HepG2 (cell line): ENCODE measurements around the gene ELP5. TPM values are rescaled to one million over a fixed set of nuclear protein-coding genes. Genes with fewer than 3 reads are reported as not detected.

Experiments
- ATAC-seq: fragments of 200-7000 bp; cut with Tn5 transposase; 3 replicates; pipeline ENCODE4 v1.9.1; 2020; ENCODE audit warnings: mild to moderate bottlenecking, moderate library complexity
- BruUV-seq: library from RNA; stranded (reverse); fragments of 400-500 nt; replicated peaks from 2 replicates; lab custom pipeline; 2021; lab: Mats Ljungman, UMichigan
- CTCF ChIA-PET: fragments of 300-600 bp; formaldehyde crosslinking; extraction: SDS; loops from one replicate; lab custom pipeline; 2021; ENCODE audit warnings: low total read pairs, inconsistent platforms, low intra/inter-chr PET ratio; lab: Yijun Ruan, JAX
- POLR2A ChIA-PET: fragments of 350-600 bp; sonication (Branson Sonifier 250); formaldehyde crosslinking; loops from one replicate; lab custom pipeline; 2020; ENCODE audit warnings: antibody characterized with exemption, inconsistent platforms; lab: Yijun Ruan, JAX
- DNase-seq: peaks from one replicate; pipeline ENCODE4 v3.0.0-alpha.2; 2015; ENCODE audit warnings: low spot score
- FAIRE-seq: peaks from 3 replicates; lab custom pipeline; 2011; peaks lifted over from hg19 to GRCh38; lab: Jason Lieb, UNC
- H2AFZ ChIP-seq: one replicate; pipeline ENCODE4 v1.6.1; 2011; ENCODE audit warnings: low read length, inconsistent platforms
- H3K27ac ChIP-seq: fragments of 300-600 bp; 3 replicates; pipeline ENCODE4 v1.8.0; 2011; ENCODE audit warnings: mixed run types, mild to moderate bottlenecking, mixed read lengths, low read length, inconsistent platforms; ENCODE audit not compliant: insufficient read depth; ENCODE audit errors: extremely low read length
- H3K27me3 ChIP-seq, 2 experiments: fragments of 200-600 bp in 1 of 2; 2 replicates in 1 of 2; 3 replicates in 1 of 2; pipeline versions ENCODE4 v1.6.0 to v1.8.0; 2011; ENCODE audit warnings: low read length in 2 of 2, mild to moderate bottlenecking in 2 of 2, moderate library complexity in 2 of 2, inconsistent platforms in 1 of 2; ENCODE audit not compliant: insufficient read depth in 2 of 2, control insufficient read depth in 1 of 2
- H3K36me3 ChIP-seq, 2 experiments: fragments of 200-600 bp in 1 of 2; replicated peaks in 1 of 2; 2 replicates in 1 of 2; 3 replicates in 1 of 2; pipeline versions ENCODE4 v1.5.1 to v1.8.0; 2011; ENCODE audit warnings: low read length in 2 of 2, inconsistent platforms in 1 of 2; ENCODE audit not compliant: insufficient read depth in 2 of 2, control insufficient read depth in 1 of 2
- H3K4me1 ChIP-seq: 2 replicates; pipeline ENCODE4 v1.5.1; 2012; ENCODE audit warnings: low read length, inconsistent platforms; ENCODE audit not compliant: insufficient read depth
- H3K4me2 ChIP-seq: 2 replicates; pipeline ENCODE4 v1.6.0; 2011; ENCODE audit warnings: low read depth, low read length, inconsistent platforms
- H3K4me3 ChIP-seq, 3 experiments: fragments of 200-600 bp in 1 of 3; sonication (generic), shearing (Covaris generic) in 1 of 3; replicated peaks in 1 of 3; 2 replicates each; pipeline ENCODE4 v1.5.1; 2011 to 2016; ENCODE audit warnings: low read length in 3 of 3, inconsistent platforms in 2 of 3, low read depth in 2 of 3, mild to moderate bottlenecking in 2 of 3, control low read depth in 1 of 3, mixed read lengths in 1 of 3; ENCODE audit not compliant: insufficient read depth in 1 of 3
- H3K79me2 ChIP-seq: one replicate; pipeline ENCODE4 v1.6.1; 2011; ENCODE audit warnings: low read length, inconsistent platforms; ENCODE audit not compliant: insufficient read depth
- H3K9ac ChIP-seq: 2 replicates; pipeline ENCODE4 v1.6.0; 2011; ENCODE audit warnings: mild to moderate bottlenecking, low read depth, low read length, inconsistent platforms; ENCODE audit not compliant: insufficient read depth
- H3K9me3 ChIP-seq: 2 replicates; pipeline ENCODE4 v1.5.1; 2012; ENCODE audit warnings: mild to moderate bottlenecking, low read length
- H4K20me1 ChIP-seq: 2 replicates; pipeline ENCODE4 v1.6.0; 2011; ENCODE audit warnings: inconsistent platforms, mild to moderate bottlenecking, low read length, moderate library complexity; ENCODE audit not compliant: insufficient read depth
- ATF7-NPFF ChIP-seq: sonication (generic); formaldehyde crosslinking; IDR thresholded peaks from 2 replicates; pipeline ENCODE4 v1.8.1; 2023; ENCODE audit warnings: mild to moderate bottlenecking, low read depth, missing genetic modification reagents, moderate library complexity
- ATM ChIP-seq: fragments of 450-650 bp; IDR thresholded peaks from 2 replicates; pipeline ENCODE4 v1.7.1; 2017; ENCODE audit warnings: mild to moderate bottlenecking, borderline replicate concordance
- KLF11 ChIP-seq: IDR thresholded peaks from 2 replicates; pipeline ENCODE4 v1.6.1; 2016; ENCODE audit warnings: missing compliant biosample characterization
- NFKBIZ ChIP-seq: IDR thresholded peaks from 2 replicates; pipeline ENCODE4 v1.6.1; 2018; ENCODE audit warnings: missing genetic modification reagents, missing compliant biosample characterization
- PHB2 ChIP-seq: fragments of 450-650 bp; IDR thresholded peaks from 2 replicates; pipeline ENCODE4 v1.6.1; 2018; ENCODE audit not compliant: partially characterized antibody
- SALL2 ChIP-seq: sonication (generic); formaldehyde crosslinking; IDR thresholded peaks from 2 replicates; pipeline ENCODE4 v1.8.1; 2023; ENCODE audit warnings: mild to moderate bottlenecking, missing genetic modification reagents, inconsistent platforms
- STAT6 ChIP-seq: sonication (generic); formaldehyde crosslinking; IDR thresholded peaks from 2 replicates; pipeline ENCODE4 v1.4.0; 2020; ENCODE audit warnings: missing genetic modification reagents, mild to moderate bottlenecking, borderline replicate concordance
- ZNF282 ChIP-seq: fragments of 450-650 bp; IDR thresholded peaks from 2 replicates; pipeline ENCODE4 v1.6.1; 2018; ENCODE audit not compliant: partially characterized antibody
- ZNF569 ChIP-seq: sonication (generic); formaldehyde crosslinking; IDR thresholded peaks from 2 replicates; pipeline ENCODE4 v1.5.0; 2020; ENCODE audit warnings: mild to moderate bottlenecking, missing genetic modification reagents, moderate library complexity, borderline replicate concordance
- ZSCAN12 ChIP-seq: sonication (generic); formaldehyde crosslinking; IDR thresholded peaks from 2 replicates; pipeline ENCODE4 v1.9.0; 2021; ENCODE audit warnings: mild to moderate bottlenecking, missing genetic modification reagents
- ZSCAN21 ChIP-seq: sonication (generic); formaldehyde crosslinking; IDR thresholded peaks from 2 replicates; pipeline ENCODE4 v1.8.0; 2022; ENCODE audit warnings: mild to moderate bottlenecking, missing genetic modification reagents, moderate library complexity, borderline replicate concordance
- WGBS: methylation state at CpG from one replicate; pipeline ENCODE4 v1.1.6; 2017; ENCODE audit warnings: low lambda C conversion rate; 5-methylcytosine and 5-hydroxymethylcytosine counted together
- in situ Hi-C: cut with HindIII; loops from 2 replicates; pipeline ENCODE4 v1.10.0; 2017; ENCODE audit warnings: low pct_unique_long_range_greater_than_20kb; ENCODE audit not compliant: extremely low pct_ligation_motif_present
- intact Hi-C: fragments of 100-400 bp; cut with micrococcal nuclease; formaldehyde crosslinking; loops from one replicate; pipeline ENCODE4 v1.10.0; 2022; ENCODE audit not compliant: unreplicated experiment
- polyA plus RNA-seq, 8 experiments: library from polyadenylated mRNA; depleted of rRNA in 3 of 8; stranded (reverse) in 7 of 8; unstranded in 1 of 8; fragments of >200 nt; fragmentation: Illumina TruSeq in 4 of 8; extraction: Trizol in 4 of 8; gene quantifications; 2 replicates each; pipeline versions ENCODE4 v1.2.1 to v1.2.3, GENCODE V29; 2011 to 2016; ENCODE audit warnings: low read depth in 4 of 8, missing spikeins in 1 of 8, mixed read lengths in 1 of 8; ENCODE audit not compliant: insufficient read depth in 1 of 8
- total RNA-seq, 5 experiments: library from RNA; depleted of rRNA; stranded (reverse); fragments of >200 nt; fragmentation: Illumina TruSeq; extraction: Trizol; gene quantifications; 2 replicates each; pipeline ENCODE4 v1.2.3, GENCODE V29; 2016; ENCODE audit warnings: low read depth in 1 of 5
- TF ChIP-seq, protein P1 (sequence below): sonication (generic); formaldehyde crosslinking; IDR thresholded peaks from 2 replicates; pipeline ENCODE4 v1.9.0; 2021; ENCODE audit warnings: missing genetic modification reagents, mild to moderate bottlenecking, borderline replicate concordance
- TF ChIP-seq, protein P2 (sequence below): sonication (generic); formaldehyde crosslinking; IDR thresholded peaks from 2 replicates; pipeline ENCODE4 v1.8.1; 2022; ENCODE audit warnings: low read depth, mild to moderate bottlenecking, missing genetic modification reagents
- TF ChIP-seq, protein P3 (sequence below): sonication (generic); formaldehyde crosslinking; IDR thresholded peaks from 2 replicates; pipeline ENCODE4 v1.5.0; 2020; ENCODE audit warnings: missing genetic modification reagents, mild to moderate bottlenecking, borderline replicate concordance

The ELP5 gene
- total and polyA plus RNA-seq, 2 of the 13 experiments (the other 11 are each of a cell fraction or from before 2014, with no cell fraction given): 67.6 to 69.8 TPM

DNA sequence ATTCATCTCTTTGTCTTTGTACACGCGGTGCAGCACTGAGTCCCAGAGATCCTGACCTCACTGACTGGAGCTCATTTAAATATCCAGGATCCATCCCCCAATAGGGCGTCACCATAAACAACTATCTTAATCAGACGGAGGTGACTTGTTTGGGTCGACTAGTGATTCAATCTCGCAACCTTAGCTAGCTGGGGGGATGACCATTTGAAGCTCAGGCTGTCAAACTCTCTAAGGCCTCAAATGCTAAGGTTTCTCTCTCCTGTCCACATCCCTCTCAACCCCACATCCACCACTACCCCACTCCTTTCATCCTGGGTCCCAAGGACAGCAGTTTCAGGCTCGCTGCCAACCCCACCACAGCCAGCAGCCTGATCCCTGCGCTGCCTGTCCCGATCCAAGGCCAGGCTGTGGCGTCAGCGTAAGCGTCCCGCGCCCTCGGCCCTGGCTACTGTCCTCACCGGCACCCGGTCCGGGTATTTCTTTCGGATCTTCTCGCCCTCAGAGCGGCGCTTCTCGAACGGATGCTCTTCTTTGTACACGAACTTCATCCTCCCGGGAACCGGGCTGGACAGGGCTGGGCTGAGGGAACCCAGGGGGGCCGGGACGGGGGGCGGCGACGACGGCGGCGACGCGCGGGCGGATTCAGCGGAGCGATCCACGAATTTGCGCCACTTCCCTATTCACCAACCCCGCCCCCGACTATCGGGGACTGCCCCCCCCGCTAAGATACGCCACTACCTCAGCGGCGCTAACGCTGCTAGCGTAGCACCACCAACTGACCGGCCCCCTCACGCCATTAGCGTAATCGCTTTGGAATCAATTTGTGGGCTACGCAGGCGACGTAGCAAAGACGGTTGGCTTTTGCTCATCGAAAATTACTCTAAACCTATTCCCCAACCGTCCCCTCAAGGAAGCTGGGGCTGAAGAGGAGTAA is 10.0 kb upstream of the ELP5 start, which contains the start of gene GABARAP:
Gene GABARAP (minus strand): TSS at position 667 of the 934 bp plus-strand sequence. CDS start 119 bp downstream, at position 548.
- WGBS: 1% methylated on average over 44 of the region's 62 CpGs
- H3K79me2 ChIP-seq: peaks cover 40% of the 10 kb centered on the region
- in situ Hi-C loops: no loop called here
- peak; percentile 50 for ATAC-seq
- BruUV-seq: TSS peak; percentile 77
- H3K4me1 ChIP-seq: peaks cover 28% of the 10 kb centered on the region
- intact Hi-C loops: loop anchor here (5.0 kb wide), 1 partner anchor 40 kb away; the partner anchor contains the start of gene SLC2A4
- peak within 1 kb of the TSS; percentile 61 to 85 (median 68) for H3K4me3 ChIP-seq
- H3K4me2 ChIP-seq: peak within 1 kb of the TSS; percentile 97
- peak; percentile 82 for DNase-seq
- POLR2A ChIA-PET: interaction anchor here (0.7 to 4.3 kb wide), 20 partner anchors 8 to 206 kb away, joined by 3 to 35 read pairs (median 5); partner anchors contain the start of genes ACADVL, ASGR1, ASGR2 and CTDNEP1
- H3K9ac ChIP-seq: peak within 1 kb of the TSS; percentile 92
- peak within 1 kb of the TSS; percentile 73 for H2AFZ ChIP-seq
- H4K20me1 ChIP-seq: no peaks in the 10 kb centered on the region
- no peaks in the 10 kb centered on the region; a peak in 1 of 5 replicates for H3K27me3 ChIP-seq
- peaks cover 5 to 27% of the 10 kb centered on the region in 2 experiments; a peak in 4 of 5 replicates for H3K36me3 ChIP-seq
- peak within 1 kb of the TSS; percentile 86 for H3K27ac ChIP-seq
- no peaks in the 10 kb centered on the region for H3K9me3 ChIP-seq
- CTCF ChIA-PET: interaction anchor here (1.6 kb wide), 1 partner anchor 54 kb away, joined by 11 read pairs; no protein-coding TSS in a partner anchor
- FAIRE-seq: peak; percentile 84
- TF ChIP-seq ATF7-NPFF (CRISPR knock-in tag): peak; percentile 78
- TF ChIP-seq NFKBIZ (CRISPR knock-in tag): no peak
- no peak for TF ChIP-seq KLF11 (CRISPR knock-in tag)
- TF ChIP-seq, protein P1, sequence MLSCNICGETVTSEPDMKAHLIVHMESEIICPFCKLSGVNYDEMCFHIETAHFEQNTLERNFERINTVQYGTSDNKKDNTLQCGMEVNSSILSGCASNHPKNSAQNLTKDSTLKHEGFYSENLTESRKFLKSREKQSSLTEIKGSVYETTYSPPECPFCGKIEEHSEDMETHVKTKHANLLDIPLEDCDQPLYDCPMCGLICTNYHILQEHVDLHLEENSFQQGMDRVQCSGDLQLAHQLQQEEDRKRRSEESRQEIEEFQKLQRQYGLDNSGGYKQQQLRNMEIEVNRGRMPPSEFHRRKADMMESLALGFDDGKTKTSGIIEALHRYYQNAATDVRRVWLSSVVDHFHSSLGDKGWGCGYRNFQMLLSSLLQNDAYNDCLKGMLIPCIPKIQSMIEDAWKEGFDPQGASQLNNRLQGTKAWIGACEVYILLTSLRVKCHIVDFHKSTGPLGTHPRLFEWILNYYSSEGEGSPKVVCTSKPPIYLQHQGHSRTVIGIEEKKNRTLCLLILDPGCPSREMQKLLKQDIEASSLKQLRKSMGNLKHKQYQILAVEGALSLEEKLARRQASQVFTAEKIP: no peak
- TF ChIP-seq, protein P2, sequence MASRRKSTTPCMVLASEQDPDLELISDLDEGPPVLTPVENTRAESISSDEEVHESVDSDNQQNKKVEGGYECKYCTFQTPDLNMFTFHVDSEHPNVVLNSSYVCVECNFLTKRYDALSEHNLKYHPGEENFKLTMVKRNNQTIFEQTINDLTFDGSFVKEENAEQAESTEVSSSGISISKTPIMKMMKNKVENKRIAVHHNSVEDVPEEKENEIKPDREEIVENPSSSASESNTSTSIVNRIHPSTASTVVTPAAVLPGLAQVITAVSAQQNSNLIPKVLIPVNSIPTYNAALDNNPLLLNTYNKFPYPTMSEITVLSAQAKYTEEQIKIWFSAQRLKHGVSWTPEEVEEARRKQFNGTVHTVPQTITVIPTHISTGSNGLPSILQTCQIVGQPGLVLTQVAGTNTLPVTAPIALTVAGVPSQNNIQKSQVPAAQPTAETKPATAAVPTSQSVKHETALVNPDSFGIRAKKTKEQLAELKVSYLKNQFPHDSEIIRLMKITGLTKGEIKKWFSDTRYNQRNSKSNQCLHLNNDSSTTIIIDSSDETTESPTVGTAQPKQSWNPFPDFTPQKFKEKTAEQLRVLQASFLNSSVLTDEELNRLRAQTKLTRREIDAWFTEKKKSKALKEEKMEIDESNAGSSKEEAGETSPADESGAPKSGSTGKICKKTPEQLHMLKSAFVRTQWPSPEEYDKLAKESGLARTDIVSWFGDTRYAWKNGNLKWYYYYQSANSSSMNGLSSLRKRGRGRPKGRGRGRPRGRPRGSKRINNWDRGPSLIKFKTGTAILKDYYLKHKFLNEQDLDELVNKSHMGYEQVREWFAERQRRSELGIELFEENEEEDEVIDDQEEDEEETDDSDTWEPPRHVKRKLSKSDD (CRISPR knock-in tag): no peak; the same call in 1 of the 2 replicates
- TF ChIP-seq SALL2 (CRISPR knock-in tag): no peak
- peak; percentile 10; the same call in 1 of the 2 replicates for TF ChIP-seq ZNF569 (CRISPR knock-in tag)
- TF ChIP-seq ZSCAN12 (CRISPR knock-in tag): no peak; the same call in 1 of the 2 replicates
- 0 out of 2 replicates have a peak, but pooled peaks have one; percentile 49 for TF ChIP-seq ZSCAN21 (CRISPR knock-in tag)
- TF ChIP-seq, protein P3, sequence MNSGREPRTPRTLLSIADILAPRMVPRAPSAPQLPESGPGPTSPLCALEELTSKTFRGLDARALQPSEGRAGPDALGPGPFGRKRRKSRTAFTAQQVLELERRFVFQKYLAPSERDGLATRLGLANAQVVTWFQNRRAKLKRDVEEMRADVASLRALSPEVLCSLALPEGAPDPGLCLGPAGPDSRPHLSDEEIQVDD (CRISPR knock-in tag): 0 out of 2 replicates have a peak, but pooled peaks have one; percentile 57
- no peak for TF ChIP-seq PHB2
- TF ChIP-seq STAT6 (CRISPR knock-in tag): no peak
- TF ChIP-seq ZNF282: no peak
- no peak for TF ChIP-seq ATM
